T-helper 2 cell treated with Interferon-gamma antibody and Interleukin-4, amounts not matched to agents 5 μg/mL and 100 μg/mL, for 36 hours (primary cell): Measurements from ENCODE around the gene CATSPER3.

ENCODE experiments used
- DNase-seq: peaks from one replicate; pipeline ENCODE4 v3.0.0; 2021; ENCODE audit warnings: low spot score
- H3K27ac Mint-ChIP-seq: one replicate; pipeline ENCODE4 v1.8.0; 2021; ENCODE audit warnings: mild to moderate bottlenecking, mixed read lengths
- H3K27me3 Mint-ChIP-seq: one replicate; pipeline ENCODE4 v1.8.0; 2021; ENCODE audit warnings: low read depth, mixed read lengths
- H3K36me3 Mint-ChIP-seq: one replicate; pipeline ENCODE4 v1.8.0; 2021; ENCODE audit warnings: low read depth, mixed read lengths
- H3K4me1 Mint-ChIP-seq: one replicate; pipeline ENCODE4 v1.8.0; 2021; ENCODE audit warnings: low read depth, mixed read lengths
- H3K4me3 Mint-ChIP-seq: one replicate; pipeline ENCODE4 v1.8.0; 2022; ENCODE audit warnings: mild to moderate bottlenecking, moderate library complexity, mixed read lengths
- H3K9me3 Mint-ChIP-seq: one replicate; pipeline ENCODE4 v1.8.0; 2021; ENCODE audit warnings: mixed read lengths

The CATSPER3 gene

DNA sequence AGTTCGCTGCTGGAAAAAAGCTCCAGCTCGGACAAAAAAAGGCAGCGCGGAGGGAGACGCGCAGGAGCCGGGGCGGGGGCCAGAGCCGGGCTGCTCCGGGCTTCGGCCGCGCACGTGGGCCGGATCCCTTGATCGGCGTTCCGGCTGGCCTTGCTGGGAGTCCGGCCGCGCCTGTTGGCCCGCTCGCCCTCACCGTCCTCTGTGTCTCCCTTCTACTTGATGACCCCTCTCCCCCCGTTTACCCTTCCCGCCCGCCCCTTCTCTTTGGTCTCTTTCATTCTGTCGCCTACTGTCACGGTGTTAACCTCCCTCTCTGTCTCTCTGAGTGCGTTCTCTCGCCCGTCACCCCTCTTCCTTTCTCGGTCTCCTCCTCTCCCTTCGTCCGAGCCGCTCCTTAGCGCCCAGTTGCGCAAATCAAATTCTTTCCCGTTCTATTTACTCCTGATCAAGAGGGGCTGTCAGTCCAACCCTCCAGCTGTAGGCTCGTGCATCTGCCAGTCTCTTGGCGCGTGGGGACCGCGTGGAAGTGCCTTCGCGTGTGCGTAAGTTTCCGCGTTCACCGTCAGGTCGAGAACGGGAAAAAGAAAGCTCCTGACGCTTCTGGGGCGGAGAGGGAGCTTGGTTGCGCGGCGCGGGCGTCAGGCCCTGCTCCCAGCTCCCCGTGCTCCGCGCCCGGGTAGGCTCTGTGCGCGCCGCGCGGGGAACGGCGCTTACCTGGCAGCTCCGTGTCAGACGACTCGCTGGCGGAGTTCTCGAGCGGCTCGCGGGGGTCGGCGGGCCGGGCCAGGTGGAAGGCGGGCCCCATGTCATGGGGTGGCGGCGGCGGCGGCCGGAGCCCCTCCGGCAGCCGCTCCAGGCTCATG is 65.5 kb downstream of the CATSPER3 start:
- Mint-ChIP-seq H3K27me3 (peaks cover 81% of the 10 kb centered on the region), H3K27ac (peak overlapping the region; percentile 52), H3K4me3 (peak overlapping the region; percentile 85), H3K36me3 (no peaks in the 10 kb centered on the region), H3K9me3 (peaks cover 4% of the 10 kb centered on the region), H3K4me1 (peaks cover 31% of the 10 kb centered on the region)
- no peak for DNase-seq

DNA sequence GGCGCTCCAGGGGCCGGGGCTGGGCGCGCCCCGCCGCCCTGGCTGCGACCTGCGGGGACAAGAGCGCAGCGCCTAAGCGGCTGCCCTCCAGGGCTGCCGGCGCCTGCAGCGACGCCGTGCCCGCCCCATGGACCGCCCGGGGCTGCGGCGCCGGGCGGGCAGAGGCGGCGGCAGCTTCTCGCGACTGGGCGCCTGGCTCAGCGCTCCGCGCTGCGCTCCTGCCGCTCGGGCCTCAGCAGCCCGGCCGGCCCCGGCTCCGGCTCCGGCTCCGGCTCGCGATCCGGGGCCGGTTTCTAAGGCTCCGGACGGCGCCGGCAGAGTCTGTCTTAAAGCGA is 66.2 kb downstream of the CATSPER3 start, which contains the start of gene PITX1:
Gene PITX1 (minus strand): TSS at position 328 of the 335 bp plus-strand sequence. CDS start 347 bp downstream, outside the sequence.
- Mint-ChIP-seq H3K27me3 (peaks cover 85% of the 10 kb centered on the region), H3K4me1 (peaks cover 30% of the 10 kb centered on the region), H3K4me3 (peak within 1 kb of the TSS; percentile 85), H3K9me3 (peaks cover 4% of the 10 kb centered on the region), H3K36me3 (no peaks in the 10 kb centered on the region), H3K27ac (peak within 1 kb of the TSS; percentile 52)
- DNase-seq = no peak

DNA sequence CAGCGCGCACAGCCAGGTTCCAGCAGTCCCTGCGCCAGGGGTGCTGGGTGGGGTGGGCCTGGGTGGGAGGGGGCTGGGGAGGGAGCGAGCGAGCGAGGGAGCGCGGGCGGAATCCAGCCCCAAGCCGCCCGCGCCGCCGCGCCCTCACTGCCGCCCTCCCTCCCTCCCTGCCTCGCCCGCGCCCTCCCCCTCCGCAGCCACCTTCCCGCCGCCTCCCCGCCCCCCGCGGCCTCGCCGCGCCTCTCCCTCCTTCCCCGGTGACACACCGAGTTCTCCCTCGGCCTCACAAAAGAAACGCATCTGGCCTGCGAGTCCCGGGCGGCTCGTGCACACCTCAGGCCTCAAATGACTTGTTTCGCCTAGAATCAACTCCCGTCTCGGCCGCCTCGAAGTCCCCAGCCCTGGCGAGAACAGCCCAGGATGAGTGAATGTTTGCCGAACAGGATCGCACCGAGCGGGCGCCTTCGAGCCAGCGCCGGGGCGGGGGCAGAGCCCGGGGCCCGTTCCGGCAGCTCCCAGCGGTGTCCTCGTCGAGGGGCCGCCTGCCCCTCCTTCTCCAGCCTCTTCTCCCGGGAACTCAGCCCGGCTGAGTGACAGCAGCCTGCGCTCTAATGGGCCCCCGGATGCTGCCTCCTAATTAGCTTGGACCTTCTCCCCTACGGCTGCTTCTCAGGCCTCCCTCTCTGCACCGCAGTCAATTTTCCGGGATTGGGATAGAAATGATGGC is 66.7 kb downstream of the CATSPER3 start:
- peak; percentile 17 for DNase-seq
- Mint-ChIP-seq H3K27me3 (peaks cover 83% of the 10 kb centered on the region), H3K9me3 (peaks cover 3% of the 10 kb centered on the region), H3K4me3 (peak overlapping the region; percentile 83), H3K27ac (peak overlapping the region; percentile 49), H3K4me1 (peaks cover 28% of the 10 kb centered on the region), H3K36me3 (no peaks in the 10 kb centered on the region)

DNA sequence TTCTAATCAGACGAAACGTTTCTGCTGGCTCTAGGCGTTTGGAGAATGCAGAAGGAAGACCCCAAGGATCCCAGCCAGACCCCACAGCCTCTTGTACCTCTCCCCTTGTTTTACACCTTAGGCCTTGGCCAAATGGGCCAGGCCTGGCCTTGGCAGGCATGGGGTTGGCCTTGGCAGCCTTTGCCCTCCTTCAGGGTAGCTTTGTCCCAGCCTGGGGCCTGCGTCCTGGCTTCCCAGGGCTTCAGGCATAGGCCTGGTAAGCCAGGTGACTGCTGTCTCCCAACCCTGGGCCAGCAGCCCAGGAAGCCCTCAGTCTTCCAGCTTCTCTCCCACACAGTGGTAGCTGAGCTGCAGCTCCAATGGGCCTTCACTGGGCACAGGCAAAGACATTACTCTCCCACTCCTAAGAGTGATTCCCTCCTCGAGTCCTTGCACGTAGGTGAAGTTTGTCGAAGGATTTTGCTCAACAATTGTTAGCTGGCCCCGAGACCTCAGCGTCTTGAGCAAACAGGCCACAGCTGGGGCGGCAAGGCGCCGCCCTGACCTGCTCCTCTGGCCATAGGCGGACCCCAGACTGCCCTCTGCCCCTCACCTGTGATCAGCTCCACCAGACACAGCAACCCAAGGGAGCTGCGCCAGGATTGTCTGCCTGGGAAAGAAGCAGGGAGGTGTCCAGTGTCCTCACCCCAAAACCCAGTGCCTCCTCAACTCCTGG is 67.4 kb downstream of the CATSPER3 start:
- Mint-ChIP-seq H3K4me3 (peak overlapping the region; percentile 77), H3K36me3 (no peaks in the 10 kb centered on the region), H3K27ac (no peak overlapping the region), H3K4me1 (peaks cover 25% of the 10 kb centered on the region), H3K27me3 (peaks cover 79% of the 10 kb centered on the region), H3K9me3 (no peaks in the 10 kb centered on the region)
- no peak for DNase-seq

DNA sequence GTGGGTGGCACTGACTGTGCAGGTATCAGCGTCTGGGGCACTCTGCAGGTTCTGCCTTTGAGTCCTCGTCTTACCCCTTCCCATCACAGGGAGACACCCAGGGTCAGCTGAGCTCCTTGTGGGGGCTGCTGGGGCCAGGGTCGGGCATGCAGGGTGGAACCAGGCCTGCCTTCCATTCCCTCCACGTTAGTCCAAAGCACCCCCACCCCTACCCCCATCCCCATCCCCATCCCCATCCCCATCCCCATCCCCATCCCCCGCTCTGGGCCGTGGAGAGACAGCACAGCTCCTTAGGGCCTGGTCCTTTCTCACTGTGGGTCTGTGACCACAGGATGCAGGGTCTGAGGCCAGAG is 67.9 kb downstream of the CATSPER3 start:
- DNase-seq = no peak
- H3K36me3 Mint-ChIP-seq = no peaks in the 10 kb centered on the region
- no peak overlapping the region for H3K27ac Mint-ChIP-seq
- peak overlapping the region; percentile 12 for H3K4me3 Mint-ChIP-seq
- H3K9me3 Mint-ChIP-seq = no peaks in the 10 kb centered on the region
- peaks cover 21% of the 10 kb centered on the region for H3K4me1 Mint-ChIP-seq
- peaks cover 77% of the 10 kb centered on the region for H3K27me3 Mint-ChIP-seq

DNA sequence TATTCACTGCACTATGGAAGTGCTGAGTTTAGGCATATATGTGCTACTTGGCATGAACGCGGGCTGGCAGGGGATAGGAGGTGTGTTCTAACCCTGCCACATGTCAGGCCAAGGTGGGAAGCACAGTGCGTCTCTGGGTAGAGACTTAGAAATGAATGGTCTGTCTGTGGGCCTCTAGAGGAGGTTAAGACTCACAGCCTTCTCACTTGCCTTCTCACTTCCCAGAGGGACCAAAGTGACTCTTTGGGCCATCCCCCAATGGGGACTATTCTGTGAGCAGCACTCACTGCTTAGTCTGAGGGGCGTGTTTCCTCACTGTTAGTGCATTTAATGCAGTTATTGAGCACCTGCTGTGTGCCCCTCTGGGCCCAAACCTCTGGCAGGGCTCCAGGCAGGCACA is 68.7 kb downstream of the CATSPER3 start:
- H3K9me3 Mint-ChIP-seq = no peaks in the 10 kb centered on the region
- peak overlapping the region; percentile 12 for H3K4me3 Mint-ChIP-seq
- peaks cover 78% of the 10 kb centered on the region for H3K27me3 Mint-ChIP-seq
- no peak overlapping the region for H3K27ac Mint-ChIP-seq
- peaks cover 17% of the 10 kb centered on the region for H3K4me1 Mint-ChIP-seq
- DNase-seq = no peak
- H3K36me3 Mint-ChIP-seq = no peaks in the 10 kb centered on the region

DNA sequence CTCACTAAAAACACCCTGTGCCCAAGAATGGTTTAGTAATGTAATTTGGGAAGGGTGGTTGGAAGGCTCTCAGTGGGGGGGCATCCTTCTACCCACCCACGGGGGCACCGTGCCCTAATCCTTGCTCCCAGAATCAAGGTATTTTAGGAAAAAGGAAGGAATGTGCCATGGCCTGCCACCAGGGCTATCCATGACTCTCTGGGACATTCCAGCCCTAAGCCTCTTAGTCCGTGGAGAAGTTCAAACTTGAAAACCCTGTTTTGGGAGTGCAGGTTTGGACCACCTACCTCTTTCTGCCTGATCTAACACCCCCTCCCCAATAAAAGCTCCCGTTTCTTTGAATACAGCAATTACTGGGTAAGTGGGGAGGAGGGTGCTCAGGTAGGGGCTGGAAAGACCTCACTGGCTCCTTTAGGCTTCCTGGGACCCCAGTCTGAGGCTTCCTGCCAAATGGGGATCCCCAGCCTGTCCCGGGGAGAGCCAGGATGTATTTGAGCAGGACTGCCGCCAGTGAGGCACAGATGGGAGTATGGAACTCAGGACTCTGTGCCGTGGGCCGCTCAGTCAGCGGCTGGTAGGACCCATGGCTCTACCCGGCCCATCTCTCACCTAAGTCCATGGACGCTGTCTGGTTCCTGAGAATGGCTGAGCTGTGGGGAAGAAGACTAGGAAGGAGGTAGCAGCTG is 70.0 kb downstream of the CATSPER3 start:
- Mint-ChIP-seq H3K27ac (no peak overlapping the region), H3K27me3 (peaks cover 78% of the 10 kb centered on the region), H3K9me3 (no peaks in the 10 kb centered on the region), H3K4me3 (no peak overlapping the region), H3K36me3 (no peaks in the 10 kb centered on the region), H3K4me1 (peaks cover 9% of the 10 kb centered on the region)
- no peak for DNase-seq

DNA sequence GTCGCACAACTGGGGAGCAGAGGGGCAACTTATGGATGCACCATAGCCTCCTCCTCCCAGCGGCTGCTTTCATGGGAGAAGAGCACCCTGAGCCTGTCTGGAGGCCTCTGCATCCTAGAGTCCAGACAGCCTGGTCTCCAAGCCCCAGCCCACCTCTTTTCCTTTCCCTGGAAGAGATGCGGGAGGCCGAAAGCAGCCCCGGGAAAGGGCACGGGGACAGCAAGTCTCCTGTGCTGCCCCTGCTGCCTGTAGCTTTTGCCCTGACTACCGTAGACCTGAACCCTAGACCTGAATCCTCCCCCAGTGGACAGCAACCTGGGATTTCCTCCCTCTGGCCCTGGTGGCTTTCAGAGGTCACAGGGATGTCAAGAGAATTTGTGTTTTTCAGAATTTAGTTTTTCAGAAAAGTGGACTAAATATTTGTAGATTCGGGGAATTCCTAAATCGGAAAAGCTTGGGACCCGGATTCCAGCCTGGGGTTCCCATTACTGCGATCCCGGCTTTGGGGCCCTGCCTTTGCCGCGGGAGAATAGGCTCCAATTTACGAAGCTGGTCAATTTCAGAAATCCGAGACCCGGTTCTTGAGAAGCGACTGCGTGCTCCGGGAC is 70.6 kb downstream of the CATSPER3 start:
- Mint-ChIP-seq H3K36me3 (no peaks in the 10 kb centered on the region), H3K4me1 (peaks cover 7% of the 10 kb centered on the region), H3K4me3 (no peak overlapping the region), H3K27me3 (peaks cover 80% of the 10 kb centered on the region), H3K27ac (no peak overlapping the region), H3K9me3 (no peaks in the 10 kb centered on the region)
- DNase-seq = no peak

DNA sequence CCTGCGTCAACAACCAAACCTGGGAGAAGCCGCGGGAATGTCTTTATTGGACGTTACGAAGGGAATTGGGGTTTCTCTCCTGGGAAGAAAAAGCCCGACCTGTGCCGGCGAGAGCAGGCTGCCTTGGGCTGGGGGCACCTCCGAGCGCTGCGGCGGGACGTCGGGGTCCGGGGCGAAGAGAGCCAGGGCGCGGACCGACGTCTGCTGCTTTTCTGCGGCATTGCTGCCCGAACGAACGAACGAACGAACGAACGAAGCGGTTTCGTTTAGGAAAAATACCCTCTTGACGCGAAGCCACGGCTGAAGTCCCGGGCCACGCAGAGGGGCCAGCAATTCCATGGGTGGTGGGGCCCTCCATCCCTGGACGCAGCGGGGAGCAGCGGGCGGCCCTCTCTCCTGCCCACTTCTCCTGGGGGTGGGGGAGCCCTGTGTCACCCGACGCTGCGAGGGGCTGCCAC is 71.1 kb downstream of the CATSPER3 start:
- Mint-ChIP-seq H3K4me1 (peaks cover 6% of the 10 kb centered on the region), H3K9me3 (no peaks in the 10 kb centered on the region), H3K27ac (no peak overlapping the region), H3K27me3 (peaks cover 84% of the 10 kb centered on the region), H3K36me3 (no peaks in the 10 kb centered on the region), H3K4me3 (no peak overlapping the region)
- no peak for DNase-seq

DNA sequence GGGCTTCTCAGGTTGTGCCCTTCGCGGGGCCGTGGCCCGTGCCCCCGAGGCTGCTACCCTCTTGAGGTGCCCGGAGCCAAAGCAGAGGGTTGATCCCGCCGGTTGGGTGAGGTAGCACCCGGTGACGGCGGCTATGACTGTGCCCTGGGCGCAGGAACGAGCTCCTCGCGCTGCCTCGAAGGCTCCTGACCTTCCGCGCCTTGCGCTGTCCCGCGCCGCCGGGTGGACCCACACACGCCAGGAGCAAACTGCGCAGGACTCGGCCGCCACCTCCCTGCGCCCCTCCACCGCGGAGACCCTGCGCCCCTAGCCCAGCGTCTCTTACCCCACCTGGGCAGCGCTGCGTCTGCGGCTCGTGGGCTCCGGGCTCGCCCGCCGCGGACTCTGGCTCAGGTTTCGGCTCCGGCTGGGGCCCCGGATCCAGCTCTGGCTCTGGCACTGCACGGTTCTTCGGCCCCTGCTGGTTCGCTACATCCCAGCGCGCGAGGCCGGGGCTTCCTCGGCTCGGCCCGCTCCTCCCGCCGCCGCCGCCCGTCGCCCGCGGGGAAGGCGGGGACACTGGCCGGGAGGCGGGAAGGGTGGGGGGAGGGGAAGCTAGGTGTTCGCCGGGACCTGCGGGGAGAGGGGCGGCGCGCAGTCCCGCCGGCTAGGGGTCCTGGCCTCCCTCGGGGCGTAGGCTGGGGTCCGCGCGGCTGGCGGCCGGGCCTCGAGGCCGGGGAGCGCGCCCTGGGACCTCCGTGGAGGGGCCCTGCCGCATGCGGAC is 71.7 kb downstream of the CATSPER3 start:
- Mint-ChIP-seq H3K27ac (no peak overlapping the region), H3K27me3 (peaks cover 88% of the 10 kb centered on the region), H3K4me3 (no peak overlapping the region), H3K4me1 (peaks cover 4% of the 10 kb centered on the region), H3K36me3 (no peaks in the 10 kb centered on the region), H3K9me3 (no peaks in the 10 kb centered on the region)
- no peak for DNase-seq

DNA sequence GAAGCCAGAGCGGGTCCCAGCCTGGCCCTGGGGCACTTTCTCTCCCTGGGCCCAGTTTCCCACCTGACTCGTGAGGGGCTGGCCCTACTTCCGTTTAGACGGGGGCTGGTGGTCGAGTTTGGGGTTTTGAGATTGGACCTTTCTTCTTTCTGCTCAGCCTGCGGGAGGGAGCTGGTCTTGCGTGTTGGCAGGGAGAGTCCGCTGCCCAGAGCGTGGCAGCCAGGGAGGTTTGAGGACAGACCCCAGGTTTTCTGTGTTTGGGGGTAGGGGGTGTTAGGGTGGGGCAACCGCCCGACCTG is 72.3 kb downstream of the CATSPER3 start:
- no peak for DNase-seq
- H3K27ac Mint-ChIP-seq = no peak overlapping the region
- no peaks in the 10 kb centered on the region for H3K9me3 Mint-ChIP-seq
- H3K27me3 Mint-ChIP-seq = peaks cover 89% of the 10 kb centered on the region
- H3K4me3 Mint-ChIP-seq = no peak overlapping the region
- H3K4me1 Mint-ChIP-seq = peaks cover 1% of the 10 kb centered on the region
- H3K36me3 Mint-ChIP-seq = no peaks in the 10 kb centered on the region

DNA sequence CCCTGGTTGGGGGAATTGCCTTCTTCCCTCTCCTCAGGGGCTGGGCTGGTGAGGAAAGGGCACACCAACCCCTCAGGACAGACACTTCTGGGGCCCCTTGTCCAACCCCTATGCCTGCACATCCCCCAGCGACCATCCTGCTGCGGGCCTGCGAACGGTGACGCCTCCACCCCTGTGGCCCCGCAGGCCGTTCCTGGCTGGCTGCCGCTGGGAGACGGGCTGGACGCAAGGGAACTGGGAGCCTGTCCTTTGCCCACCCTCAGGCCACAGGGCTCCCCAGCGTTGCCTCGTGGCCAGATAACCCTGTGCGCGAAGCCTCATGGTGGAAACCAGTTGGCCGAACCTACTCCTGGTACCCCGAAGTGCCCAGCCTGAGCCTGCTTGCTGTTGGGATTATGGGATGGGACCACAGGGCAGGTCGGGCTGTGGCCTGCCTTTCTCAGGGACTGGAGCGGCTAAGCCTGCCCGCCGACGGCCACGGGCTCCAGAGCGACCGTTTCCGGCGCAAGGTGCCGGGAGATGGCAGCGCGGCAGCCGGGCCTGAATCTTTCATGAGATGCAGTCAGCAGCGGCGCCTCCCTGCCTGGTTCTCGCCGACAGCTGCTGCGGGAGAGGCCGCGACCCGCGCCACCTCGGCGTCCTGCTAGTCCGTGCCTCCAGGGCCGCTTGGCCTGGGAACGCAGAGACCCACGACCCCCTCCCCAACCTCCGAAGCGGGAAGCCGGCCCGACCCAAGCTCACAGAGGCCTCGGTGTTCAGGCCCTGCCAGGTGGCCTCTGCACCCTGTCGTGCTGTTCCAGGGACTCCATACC is 72.8 kb downstream of the CATSPER3 start:
- DNase-seq = no peak
- no peaks in the 10 kb centered on the region for H3K4me1 Mint-ChIP-seq
- H3K27ac Mint-ChIP-seq = no peak overlapping the region
- no peaks in the 10 kb centered on the region for H3K36me3 Mint-ChIP-seq
- no peak overlapping the region for H3K4me3 Mint-ChIP-seq
- H3K27me3 Mint-ChIP-seq = peaks cover 88% of the 10 kb centered on the region
- H3K9me3 Mint-ChIP-seq = no peaks in the 10 kb centered on the region
